ENCODE data around the gene TUBA3E.
"Not testable (repeated sequence)": the region's sequence is repeated elsewhere in the genome, so short reads cannot be mapped to it uniquely, and the experiment has no call there.

TUBA3E gene

DNA sequence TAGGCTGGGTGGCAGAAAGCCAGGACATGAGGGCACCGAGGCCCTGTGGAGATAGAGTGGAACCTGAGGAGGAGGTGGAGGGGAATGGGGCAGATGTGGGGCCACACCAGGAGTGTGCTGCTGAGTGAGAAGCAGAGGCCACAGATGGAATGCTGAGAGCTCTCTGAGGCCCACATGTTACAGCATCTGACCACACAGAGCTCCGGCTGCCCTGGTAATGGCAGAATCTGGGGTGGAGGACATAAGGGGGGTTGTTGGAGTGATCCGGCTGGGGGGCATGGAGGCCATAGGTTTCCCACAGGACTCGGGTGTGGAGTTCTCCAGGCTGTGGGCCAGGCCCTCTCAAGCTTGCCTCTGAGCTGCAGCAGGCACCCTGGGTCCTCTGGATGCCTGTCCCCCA lies 12.3 kb downstream of the TUBA3E start:
- DNase-seq (ENCODE audit: low read depth in 1 of 2, low spot score in 1 of 2) = no peak

DNA sequence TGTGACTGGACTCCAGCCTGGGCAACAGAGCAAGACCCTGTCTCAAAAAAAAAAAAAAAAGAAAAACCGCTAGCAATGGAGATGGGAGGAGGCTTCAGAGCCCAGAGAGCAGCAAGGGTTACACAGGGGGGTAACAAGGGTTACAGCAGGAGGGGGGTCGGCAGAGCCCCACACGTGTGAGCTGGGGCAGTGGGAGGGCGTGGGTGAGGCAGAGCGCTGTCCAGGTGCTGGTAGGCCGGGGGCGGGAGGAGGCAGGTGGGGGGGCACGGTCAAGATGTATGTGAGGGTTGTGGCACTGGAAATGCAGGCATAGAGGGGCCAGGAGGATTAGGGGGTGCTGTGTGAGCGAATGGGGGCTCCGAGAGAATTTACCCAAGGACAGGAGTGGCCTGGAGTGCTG lies 12.8 kb downstream of the TUBA3E start:
- no peaks in the 10 kb centered on the region for H3K27me3 ChIP-seq (ENCODE audit: insufficient read depth, poor library complexity, severe bottlenecking)
- H3K4me3 ChIP-seq (replicated peaks; ENCODE audit: insufficient read depth, low read length) = no peak overlapping the region
- no peak for DNase-seq (ENCODE audit: low read depth in 1 of 2, low spot score in 1 of 2)
- TF ChIP-seq GABPA (IDR thresholded peaks at IDR 0.05; ENCODE audit: low read depth) (no peak), SPI1 (IDR thresholded peaks at IDR 0.05; ENCODE audit: borderline replicate concordance, low read depth) (no peak), REST (IDR thresholded peaks at IDR 0.05; ENCODE audit: insufficient replicate concordance, low read depth) (peak; percentile 53), POLR2AphosphoS5 (IDR thresholded peaks at IDR 0.05; ENCODE audit: low read depth) (no peak)
- TF ChIP-seq, protein P1, sequence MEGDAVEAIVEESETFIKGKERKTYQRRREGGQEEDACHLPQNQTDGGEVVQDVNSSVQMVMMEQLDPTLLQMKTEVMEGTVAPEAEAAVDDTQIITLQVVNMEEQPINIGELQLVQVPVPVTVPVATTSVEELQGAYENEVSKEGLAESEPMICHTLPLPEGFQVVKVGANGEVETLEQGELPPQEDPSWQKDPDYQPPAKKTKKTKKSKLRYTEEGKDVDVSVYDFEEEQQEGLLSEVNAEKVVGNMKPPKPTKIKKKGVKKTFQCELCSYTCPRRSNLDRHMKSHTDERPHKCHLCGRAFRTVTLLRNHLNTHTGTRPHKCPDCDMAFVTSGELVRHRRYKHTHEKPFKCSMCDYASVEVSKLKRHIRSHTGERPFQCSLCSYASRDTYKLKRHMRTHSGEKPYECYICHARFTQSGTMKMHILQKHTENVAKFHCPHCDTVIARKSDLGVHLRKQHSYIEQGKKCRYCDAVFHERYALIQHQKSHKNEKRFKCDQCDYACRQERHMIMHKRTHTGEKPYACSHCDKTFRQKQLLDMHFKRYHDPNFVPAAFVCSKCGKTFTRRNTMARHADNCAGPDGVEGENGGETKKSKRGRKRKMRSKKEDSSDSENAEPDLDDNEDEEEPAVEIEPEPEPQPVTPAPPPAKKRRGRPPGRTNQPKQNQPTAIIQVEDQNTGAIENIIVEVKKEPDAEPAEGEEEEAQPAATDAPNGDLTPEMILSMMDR (IDR thresholded peaks at IDR 0.05; ENCODE audit: insufficient read depth, low read length) = no peak
- H3K27ac ChIP-seq (replicated peaks) = no peak overlapping the region

More for the DNA sequence above, 12.3 kb downstream of the TUBA3E start:
- no peak for TF ChIP-seq POLR2AphosphoS5 (IDR thresholded peaks at IDR 0.05; ENCODE audit: low read depth)
- TF ChIP-seq SPI1 (IDR thresholded peaks at IDR 0.05; ENCODE audit: borderline replicate concordance, low read depth) = no peak
- no peak for TF ChIP-seq GABPA (IDR thresholded peaks at IDR 0.05; ENCODE audit: low read depth)
- no peak for TF ChIP-seq REST (IDR thresholded peaks at IDR 0.05; ENCODE audit: insufficient replicate concordance, low read depth)
- TF ChIP-seq, protein P1 (IDR thresholded peaks at IDR 0.05; ENCODE audit: insufficient read depth, low read length) = no peak
- Histone ChIP-seq H3K4me3 (replicated peaks; ENCODE audit: insufficient read depth, low read length) (no peak overlapping the region), H3K27me3 (ENCODE audit: insufficient read depth, poor library complexity, severe bottlenecking) (no peaks in the 10 kb centered on the region), H3K27ac (replicated peaks) (no peak overlapping the region)

- no peak for DNase-seq (ENCODE audit: low read depth in 1 of 2, low spot score in 1 of 2)
- no peak for TF ChIP-seq REST (IDR thresholded peaks at IDR 0.05; ENCODE audit: insufficient replicate concordance, low read depth)
- Histone ChIP-seq H3K27ac (replicated peaks) (no peak overlapping the region; the same call in 1 of the 2 replicates), H3K4me3 (replicated peaks; ENCODE audit: insufficient read depth, low read length) (peak overlapping the region; percentile 94), H3K27me3 (ENCODE audit: insufficient read depth, poor library complexity, severe bottlenecking) (no peaks in the 10 kb centered on the region)
Measured at GRCh38 chr2:130183512-130184373, 14.5 kb downstream of the TUBA3E start.

GRCh38 chr2:130182826-130183511 lies 15.3 kb downstream of the TUBA3E start:
- Histone ChIP-seq H3K27ac (replicated peaks) (peak overlapping the region; percentile 97), H3K4me3 (replicated peaks; ENCODE audit: insufficient read depth, low read length) (peak overlapping the region; percentile 94)
- not testable (repeated sequence) for H3K27me3 ChIP-seq (ENCODE audit: insufficient read depth, poor library complexity, severe bottlenecking)
- peak in 1 of 2 experiments; percentile 42 for DNase-seq (ENCODE audit: low read depth in 1 of 2, low spot score in 1 of 2)
